WERI-Rb-1 (cell line): Measurements from ENCODE around the gene HOXC5.

Experiments used
- DNase-seq: peaks from one replicate; pipeline ENCODE4 v3.0.0-alpha.2; 2020
- H3K27ac ChIP-seq: fragments of 250-450 bp; sonication (Bioruptor Pico); 2 replicates; pipeline ENCODE4 v1.5.1; 2020; ENCODE audit warnings: mild to moderate bottlenecking, moderate library complexity
- H3K27me3 ChIP-seq: fragments of 250-450 bp; sonication (Bioruptor Pico); 2 replicates; pipeline ENCODE4 v1.5.1; 2021; ENCODE audit warnings: mild to moderate bottlenecking, low read depth, moderate library complexity; ENCODE audit not compliant: insufficient read depth, severe bottlenecking
- H3K36me3 ChIP-seq: fragments of 250-450 bp; sonication (Bioruptor Pico); 2 replicates; pipeline ENCODE4 v1.5.1; 2020; ENCODE audit warnings: mild to moderate bottlenecking, moderate library complexity
- H3K4me3 ChIP-seq: 2 replicates; pipeline ENCODE4 v1.5.1; 2011; ENCODE audit warnings: low read depth, mild to moderate bottlenecking, control low read depth, low read length
- H3K9me3 ChIP-seq: fragments of 250-450 bp; sonication (Bioruptor Pico); 2 replicates; pipeline ENCODE4 v1.5.1; 2021; ENCODE audit warnings: mild to moderate bottlenecking, moderate library complexity; ENCODE audit not compliant: severe bottlenecking
- TF ChIP-seq, protein P1 (sequence below): IDR thresholded peaks from 2 replicates; pipeline ENCODE4 v1.5.1; 2011; ENCODE audit warnings: low read depth, mild to moderate bottlenecking, control low read depth, inconsistent platforms, low read length

HOXC5 gene

DNA sequence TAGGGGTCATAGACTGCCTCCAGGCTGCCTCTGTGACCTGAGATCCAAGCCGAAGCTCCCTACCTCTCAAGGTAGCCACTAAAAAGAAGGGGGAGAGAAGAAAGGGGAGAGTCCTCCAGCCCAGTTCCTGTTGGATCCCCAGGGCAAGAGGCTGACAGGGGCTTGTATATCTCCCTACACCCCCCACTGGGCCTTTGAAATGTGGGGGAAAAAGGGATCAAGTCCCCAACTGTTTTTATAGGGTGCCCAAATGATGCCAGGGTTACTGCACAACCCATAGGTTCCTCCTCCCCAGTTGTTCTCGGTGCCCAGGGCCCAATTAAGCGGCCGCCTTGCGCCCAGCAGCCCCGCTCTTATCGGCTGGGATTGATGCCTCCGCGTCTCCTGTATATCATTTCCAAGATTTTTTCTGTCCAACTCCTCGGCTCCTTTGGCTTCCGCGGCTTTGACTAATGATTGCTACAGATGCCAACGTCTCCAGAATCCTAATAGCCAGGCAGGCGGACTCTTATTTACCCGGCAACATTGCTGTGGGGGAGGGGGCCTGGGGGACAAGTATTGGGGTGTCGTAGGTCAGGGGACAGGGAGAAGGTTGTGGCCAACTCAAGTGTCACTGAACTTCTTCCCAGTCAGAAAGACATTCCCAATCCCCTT lies 13.1 kb downstream of the HOXC5 start:
- Histone ChIP-seq H3K9me3 (no peaks in the 10 kb centered on the region), H3K27me3 (no peaks in the 10 kb centered on the region), H3K4me3 (no peak overlapping the region), H3K27ac (no peak overlapping the region), H3K36me3 (peaks cover 9% of the 10 kb centered on the region)
- DNase-seq, result no peak
- TF ChIP-seq, protein P1, sequence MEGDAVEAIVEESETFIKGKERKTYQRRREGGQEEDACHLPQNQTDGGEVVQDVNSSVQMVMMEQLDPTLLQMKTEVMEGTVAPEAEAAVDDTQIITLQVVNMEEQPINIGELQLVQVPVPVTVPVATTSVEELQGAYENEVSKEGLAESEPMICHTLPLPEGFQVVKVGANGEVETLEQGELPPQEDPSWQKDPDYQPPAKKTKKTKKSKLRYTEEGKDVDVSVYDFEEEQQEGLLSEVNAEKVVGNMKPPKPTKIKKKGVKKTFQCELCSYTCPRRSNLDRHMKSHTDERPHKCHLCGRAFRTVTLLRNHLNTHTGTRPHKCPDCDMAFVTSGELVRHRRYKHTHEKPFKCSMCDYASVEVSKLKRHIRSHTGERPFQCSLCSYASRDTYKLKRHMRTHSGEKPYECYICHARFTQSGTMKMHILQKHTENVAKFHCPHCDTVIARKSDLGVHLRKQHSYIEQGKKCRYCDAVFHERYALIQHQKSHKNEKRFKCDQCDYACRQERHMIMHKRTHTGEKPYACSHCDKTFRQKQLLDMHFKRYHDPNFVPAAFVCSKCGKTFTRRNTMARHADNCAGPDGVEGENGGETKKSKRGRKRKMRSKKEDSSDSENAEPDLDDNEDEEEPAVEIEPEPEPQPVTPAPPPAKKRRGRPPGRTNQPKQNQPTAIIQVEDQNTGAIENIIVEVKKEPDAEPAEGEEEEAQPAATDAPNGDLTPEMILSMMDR, result no peak

DNA sequence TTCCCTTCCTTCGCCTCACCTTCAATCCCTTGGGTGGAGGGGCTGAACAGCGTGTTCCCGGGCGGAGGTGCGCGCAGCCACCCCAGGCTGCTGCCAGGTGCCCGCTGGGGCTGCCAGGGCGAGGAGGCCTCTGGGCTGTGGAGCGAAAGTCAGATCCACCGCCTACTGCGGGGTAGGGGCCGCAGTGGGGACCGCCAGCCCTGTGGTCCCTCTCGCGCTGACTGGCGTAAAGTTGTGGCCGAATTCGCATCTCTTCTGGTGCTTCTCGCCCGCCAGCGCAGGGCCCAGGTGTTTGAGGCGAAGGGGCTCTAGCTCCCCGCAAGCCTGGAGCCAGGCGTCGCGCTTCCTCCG lies 13.9 kb downstream of the HOXC5 start:
- Histone ChIP-seq H3K9me3 (no peaks in the 10 kb centered on the region), H3K4me3 (no peak overlapping the region), H3K27me3 (no peaks in the 10 kb centered on the region), H3K36me3 (peaks cover 9% of the 10 kb centered on the region), H3K27ac (no peak overlapping the region)
- DNase-seq, result no peak
- TF ChIP-seq, protein P1, result no peak

DNA sequence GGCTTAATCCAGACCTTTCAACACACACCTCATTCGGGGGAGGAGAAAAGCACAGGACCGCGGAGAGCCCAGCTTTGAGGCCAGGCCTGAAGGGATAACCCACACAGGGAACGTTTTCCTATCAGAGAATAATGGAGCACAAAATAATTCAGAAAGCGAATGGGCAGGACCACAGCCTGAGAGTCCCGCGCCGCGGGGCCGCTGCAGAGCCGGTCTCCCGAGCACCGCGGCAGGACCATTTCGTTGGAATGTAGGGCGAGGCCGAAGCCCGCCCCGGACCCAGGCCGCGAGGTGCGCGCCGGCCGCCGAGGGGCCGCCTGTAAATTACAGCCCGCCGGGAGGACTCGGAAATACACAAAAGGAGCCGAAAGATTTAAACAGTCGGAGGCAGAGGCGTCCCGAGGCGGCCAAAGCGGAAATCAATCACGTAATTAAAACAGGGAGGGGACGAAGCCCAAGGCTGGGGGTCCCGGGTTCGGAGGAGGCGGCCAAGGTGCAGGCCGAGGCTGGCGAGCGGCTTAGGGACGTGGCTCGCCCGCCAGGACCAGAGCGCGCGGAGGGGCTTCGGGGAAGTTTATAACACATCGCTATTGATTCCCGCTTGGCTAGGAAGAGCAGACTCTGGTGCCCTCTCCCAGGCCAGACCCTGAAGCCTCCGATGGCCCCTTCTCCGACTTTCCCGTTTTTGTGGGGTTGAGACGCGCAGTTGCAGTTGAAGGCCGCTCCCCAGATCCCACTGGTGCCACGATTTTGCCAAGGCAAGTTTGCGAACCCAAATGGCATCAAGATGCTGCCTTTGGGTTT lies 14.5 kb downstream of the HOXC5 start:
- Histone ChIP-seq H3K9me3 (no peaks in the 10 kb centered on the region), H3K27me3 (no peaks in the 10 kb centered on the region), H3K36me3 (peaks cover 9% of the 10 kb centered on the region), H3K4me3 (no peak overlapping the region), H3K27ac (no peak overlapping the region; the same call in 1 of the 2 replicates)
- TF ChIP-seq, protein P1, result no peak
- DNase-seq, result no peak

DNA sequence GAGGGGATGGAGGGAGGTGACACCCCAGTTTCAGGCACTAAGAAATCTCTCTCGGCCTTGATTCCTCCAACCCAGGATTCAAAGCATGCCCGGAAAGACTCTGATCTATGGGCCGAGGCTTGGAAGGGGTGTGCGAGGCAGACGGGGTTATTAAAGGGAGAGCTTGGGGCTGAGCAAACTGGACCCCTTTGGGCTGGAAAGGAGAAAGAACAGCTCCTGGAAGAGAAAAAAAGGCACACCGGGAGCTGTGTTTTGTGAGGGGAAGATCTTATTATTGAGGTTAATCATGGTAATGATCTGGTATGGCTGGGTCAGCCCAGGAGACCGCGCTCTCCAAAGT lies 15.1 kb downstream of the HOXC5 start:
- no peak for DNase-seq
- H3K27ac ChIP-seq, result no peak overlapping the region; the same call in 1 of the 2 replicates

DNA sequence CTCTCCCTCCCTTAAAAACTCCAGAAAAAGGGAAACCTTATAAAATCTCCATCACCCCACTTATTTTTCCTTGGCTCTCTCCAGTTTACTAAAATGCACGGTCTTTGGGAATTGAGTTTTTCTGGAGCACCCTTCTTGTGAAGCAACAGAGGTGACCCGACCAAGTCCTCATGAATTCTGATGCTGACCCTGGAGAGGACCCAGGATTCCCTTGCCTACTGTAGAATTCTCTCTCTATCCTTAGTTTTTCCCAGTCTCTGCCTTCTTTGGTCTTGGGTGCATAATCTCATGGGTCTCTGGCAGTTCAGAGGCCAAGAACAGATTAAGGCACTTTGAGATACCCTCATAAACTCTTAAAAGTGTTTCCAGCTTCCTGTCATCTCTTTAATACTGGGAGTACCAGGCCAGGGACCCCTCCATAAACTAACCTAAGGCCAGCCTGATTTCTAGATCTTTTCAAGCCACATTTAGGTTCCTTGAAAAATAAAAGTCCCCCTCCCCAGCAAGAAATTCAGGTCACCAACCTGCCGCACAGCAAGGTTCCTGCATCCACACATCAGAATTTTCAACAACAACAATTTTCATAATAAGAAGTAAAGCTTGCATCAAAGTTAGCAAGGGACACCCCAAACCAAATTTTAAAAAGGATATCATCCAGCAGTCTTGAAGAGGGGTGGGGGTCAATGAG lies 15.7 kb downstream of the HOXC5 start:
- no peak for DNase-seq
- Histone ChIP-seq H3K27me3 (no peaks in the 10 kb centered on the region), H3K4me3 (no peak overlapping the region), H3K9me3 (no peaks in the 10 kb centered on the region), H3K36me3 (peaks cover 9% of the 10 kb centered on the region), H3K27ac (no peak overlapping the region; the same call in 1 of the 2 replicates)
- TF ChIP-seq, protein P1, result no peak

More for the DNA sequence above, 15.1 kb downstream of the HOXC5 start:
- TF ChIP-seq, protein P1, result no peak
- H3K4me3 ChIP-seq, result no peak overlapping the region
- no peaks in the 10 kb centered on the region for H3K9me3 ChIP-seq
- H3K27me3 ChIP-seq, result no peaks in the 10 kb centered on the region
- peaks cover 9% of the 10 kb centered on the region for H3K36me3 ChIP-seq
